Large intestine (tissue), 3 donors: ENCODE results near the gene NUCB1. TPM values are rescaled to one million over a fixed set of nuclear protein-coding genes. Genes with fewer than 3 reads are reported as not detected.

Experiments
- DNase-seq, 2 donors: peaks; one replicate each; pipeline versions ENCODE4 v3.0.0 to v3.0.0-alpha.2; 2013
- H3K27ac ChIP-seq: one replicate; pipeline ENCODE4 v1.5.1; 2013; ENCODE audit warnings: low read length
- H3K27me3 ChIP-seq: 2 replicates; pipeline ENCODE4 v1.6.1; 2013; ENCODE audit warnings: low read length; ENCODE audit not compliant: control insufficient read depth, insufficient read depth
- H3K36me3 ChIP-seq: 2 replicates; pipeline ENCODE4 v1.6.1; 2013; ENCODE audit warnings: low read length; ENCODE audit not compliant: control insufficient read depth, insufficient read depth
- H3K4me1 ChIP-seq: one replicate; pipeline ENCODE4 v1.6.1; 2013; ENCODE audit warnings: low read length; ENCODE audit not compliant: control insufficient read depth, insufficient read depth
- H3K4me3 ChIP-seq: one replicate; pipeline ENCODE4 v1.5.1; 2013; ENCODE audit warnings: low read length
- H3K9me3 ChIP-seq: one replicate; pipeline ENCODE4 v1.6.1; 2013; ENCODE audit warnings: mild to moderate bottlenecking, low read depth, low read length, moderate library complexity; ENCODE audit not compliant: control insufficient read depth
- WGBS: methylation state at CpG from one replicate; pipeline ENCODE4 v1.1.5; 2013; ENCODE audit warnings: low lambda C conversion rate; ENCODE audit not compliant: insufficient coverage; 5-methylcytosine and 5-hydroxymethylcytosine counted together
- polyA plus RNA-seq: library from polyadenylated mRNA; unstranded; fragments of 120-200 nt; gene quantifications from one replicate; pipeline ENCODE4 v1.2.1, GENCODE V29; 2013

Gene NUCB1
- polyA plus RNA-seq, 1 donor, result 237 TPM

DNA sequence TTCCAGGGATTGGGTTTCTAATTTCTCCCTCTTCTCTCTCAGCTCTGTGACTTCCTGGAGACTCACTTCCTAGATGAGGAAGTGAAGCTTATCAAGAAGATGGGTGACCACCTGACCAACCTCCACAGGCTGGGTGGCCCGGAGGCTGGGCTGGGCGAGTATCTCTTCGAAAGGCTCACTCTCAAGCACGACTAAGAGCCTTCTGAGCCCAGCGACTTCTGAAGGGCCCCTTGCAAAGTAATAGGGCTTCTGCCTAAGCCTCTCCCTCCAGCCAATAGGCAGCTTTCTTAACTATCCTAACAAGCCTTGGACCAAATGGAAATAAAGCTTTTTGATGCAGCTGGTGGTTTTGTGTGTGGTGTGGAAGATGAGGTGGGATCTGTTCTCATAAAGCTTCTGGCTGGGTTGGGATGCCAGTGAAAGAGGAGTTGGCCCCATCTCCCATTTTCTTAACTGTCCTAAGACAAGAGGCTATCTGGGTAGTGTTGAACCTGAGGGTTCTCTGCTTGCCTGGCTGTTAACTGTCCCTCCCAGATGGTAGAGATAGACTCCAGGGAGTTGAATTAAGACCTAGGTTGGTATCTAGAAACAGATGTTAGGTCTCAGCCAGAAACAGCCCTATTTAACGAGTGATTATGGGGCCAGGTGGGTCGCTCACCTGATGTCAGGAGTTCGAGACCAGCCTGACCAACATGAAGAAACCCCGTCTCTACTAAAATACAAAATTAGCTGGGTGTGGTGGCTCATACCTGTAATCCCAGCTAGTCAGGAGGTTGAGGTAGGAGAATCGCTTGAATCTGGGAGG, 66.6 kb downstream of the NUCB1 start:
- H3K4me1 ChIP-seq, result peaks cover 17% of the 10 kb centered on the region
- peaks cover 13% of the 10 kb centered on the region for H3K9me3 ChIP-seq
- H3K4me3 ChIP-seq, result peak overlapping the region; percentile 91
- no CpG with 5 or more reads among the region's 10 CpGs for WGBS
- peak overlapping the region; percentile 79 for H3K27ac ChIP-seq
- DNase-seq, result no peak
- no peaks in the 10 kb centered on the region for H3K27me3 ChIP-seq
- peaks cover 42% of the 10 kb centered on the region for H3K36me3 ChIP-seq

DNA sequence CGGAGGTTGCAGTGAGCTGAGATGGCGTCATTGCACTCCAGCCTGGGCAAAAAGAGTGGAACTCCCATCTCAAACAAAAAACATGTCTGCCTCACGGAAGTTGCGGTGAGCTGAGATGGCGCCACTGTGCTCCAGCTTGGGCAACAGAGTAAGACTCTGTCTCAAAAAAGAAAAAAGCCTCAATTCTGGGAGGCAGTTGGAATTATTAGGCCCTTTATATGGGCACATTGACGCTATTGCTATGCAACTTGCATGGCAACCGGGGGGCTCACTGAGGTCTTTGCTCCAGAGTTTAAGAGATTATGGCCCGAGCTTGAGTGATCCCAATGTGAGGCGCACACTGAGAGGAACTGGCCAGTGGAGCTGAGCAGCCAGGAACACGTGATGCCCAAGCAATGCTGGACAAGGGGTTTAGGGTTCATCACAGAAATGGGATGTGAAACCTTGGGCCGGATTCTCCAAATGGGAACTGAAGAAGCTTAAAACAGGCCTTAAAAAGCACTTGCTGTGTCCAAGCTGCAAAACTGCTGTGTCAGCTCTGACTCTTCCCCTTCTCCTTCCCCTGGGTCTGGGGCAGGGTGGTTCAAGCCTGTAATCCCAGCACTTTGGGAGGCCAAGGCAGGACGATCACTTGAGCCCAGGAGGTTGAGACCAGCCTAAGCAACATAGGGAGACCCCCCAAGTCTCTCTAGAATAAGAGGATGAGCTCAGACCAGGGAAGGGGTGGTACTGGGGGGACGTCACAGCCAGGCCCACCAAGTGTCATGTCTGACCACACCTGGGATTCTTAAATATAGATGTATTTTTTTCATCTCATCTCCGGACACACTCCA, 67.5 kb downstream of the NUCB1 start:
- peak; percentile 70 to 85 for DNase-seq
- Histone ChIP-seq H3K4me3 (peak overlapping the region; percentile 91), H3K36me3 (peaks cover 46% of the 10 kb centered on the region), H3K27me3 (no peaks in the 10 kb centered on the region), H3K27ac (peak overlapping the region; percentile 79), H3K4me1 (peaks cover 12% of the 10 kb centered on the region), H3K9me3 (peaks cover 13% of the 10 kb centered on the region)
- WGBS, result no CpG with 5 or more reads among the region's 14 CpGs

DNA sequence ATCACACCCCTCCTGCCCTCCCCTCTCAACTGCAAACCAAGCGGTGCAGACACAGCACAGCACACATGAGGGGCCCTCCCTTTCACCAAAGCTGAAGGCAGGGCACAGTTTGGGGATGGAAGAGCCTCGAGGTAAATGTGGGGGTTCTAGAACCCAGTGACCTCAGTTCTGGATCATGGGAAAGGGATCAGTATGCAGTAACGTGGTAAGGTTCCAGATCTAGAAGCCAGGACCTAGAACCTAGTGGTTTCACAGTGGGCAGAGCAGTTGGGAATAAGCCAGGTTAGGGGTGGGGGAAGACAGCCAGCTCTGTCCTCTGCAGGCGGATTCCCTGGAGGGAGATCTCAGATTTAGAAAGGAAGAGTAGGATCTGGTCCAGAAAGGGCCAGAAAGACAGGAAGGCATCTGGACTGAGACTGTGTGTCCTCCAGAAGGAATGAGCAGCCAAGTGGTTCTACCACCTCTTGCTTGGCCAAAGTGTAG, 68.1 kb downstream of the NUCB1 start:
- H3K27ac ChIP-seq, result peak overlapping the region; percentile 79
- H3K27me3 ChIP-seq, result no peaks in the 10 kb centered on the region
- H3K4me3 ChIP-seq, result no peak overlapping the region
- peaks cover 13% of the 10 kb centered on the region for H3K9me3 ChIP-seq
- H3K36me3 ChIP-seq, result peaks cover 52% of the 10 kb centered on the region
- WGBS, result no CpG with 5 or more reads among the region's 4 CpGs
- peak in 1 of 2 donors; percentile 44 for DNase-seq
- H3K4me1 ChIP-seq, result peaks cover 12% of the 10 kb centered on the region

GRCh38 chr19:48968813-48969218, 68.7 kb downstream of the NUCB1 start:
- H3K4me3 ChIP-seq, result no peak overlapping the region
- H3K27me3 ChIP-seq, result no peaks in the 10 kb centered on the region
- peaks cover 13% of the 10 kb centered on the region for H3K9me3 ChIP-seq
- WGBS, result no CpG with 5 or more reads among the region's 15 CpGs
- no peak for DNase-seq
- peaks cover 56% of the 10 kb centered on the region for H3K36me3 ChIP-seq
- H3K27ac ChIP-seq, result no peak overlapping the region
- H3K4me1 ChIP-seq, result peaks cover 11% of the 10 kb centered on the region

GRCh38 chr19:48969276-48970138, 69.4 kb downstream of the NUCB1 start:
- peaks cover 5% of the 10 kb centered on the region for H3K4me1 ChIP-seq
- H3K27ac ChIP-seq, result no peak overlapping the region
- WGBS, result no CpG with 5 or more reads among the region's 45 CpGs
- no peaks in the 10 kb centered on the region for H3K27me3 ChIP-seq
- DNase-seq, result no peak
- H3K9me3 ChIP-seq, result peaks cover 13% of the 10 kb centered on the region
- H3K4me3 ChIP-seq, result no peak overlapping the region
- H3K36me3 ChIP-seq, result peaks cover 63% of the 10 kb centered on the region

- DNase-seq, result no peak
- H3K4me1 ChIP-seq, result peaks cover 2% of the 10 kb centered on the region
- peaks cover 67% of the 10 kb centered on the region for H3K36me3 ChIP-seq
- 100% methylated on average over 4 of the region's 23 CpGs for WGBS
- H3K9me3 ChIP-seq, result peaks cover 10% of the 10 kb centered on the region
- no peak overlapping the region for H3K27ac ChIP-seq
- no peak overlapping the region for H3K4me3 ChIP-seq
- no peaks in the 10 kb centered on the region for H3K27me3 ChIP-seq
Measured at GRCh38 chr19:48970139-48970766, 70.1 kb downstream of the NUCB1 start.

DNA sequence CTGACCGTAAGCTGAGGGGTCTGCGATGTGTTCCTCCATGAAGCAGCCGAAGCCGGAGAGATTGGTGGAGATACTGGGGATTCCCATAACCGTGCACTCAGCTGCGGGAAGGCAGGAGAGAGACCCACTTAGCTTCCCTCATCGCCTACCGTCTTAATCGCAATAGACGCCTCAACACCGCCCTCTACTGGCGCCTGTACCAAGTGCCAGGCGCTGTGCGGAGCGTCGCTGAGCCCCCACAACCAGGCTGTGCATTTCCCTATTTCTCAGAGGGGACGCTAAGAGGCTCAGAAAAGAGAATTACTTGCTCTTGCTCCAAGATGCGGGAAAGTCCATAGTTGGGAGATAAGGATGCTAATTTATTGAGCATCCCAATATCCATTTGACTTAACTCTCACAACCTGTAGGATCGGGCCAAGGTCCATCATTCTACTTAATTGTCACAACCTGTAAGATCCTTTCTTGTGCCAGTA, 70.8 kb downstream of the NUCB1 start:
- Histone ChIP-seq H3K36me3 (peaks cover 64% of the 10 kb centered on the region), H3K27ac (no peak overlapping the region), H3K4me1 (peaks cover 2% of the 10 kb centered on the region), H3K4me3 (no peak overlapping the region), H3K27me3 (no peaks in the 10 kb centered on the region), H3K9me3 (peaks cover 10% of the 10 kb centered on the region)
- no CpG with 5 or more reads among the region's 19 CpGs for WGBS
- DNase-seq, result peak; percentile 76 to 79

Other genes with a start within 250 kb of the NUCB1 start
- 0.42 TPM for gene NTN5, start 227.3 kb upstream of the NUCB1 start, polyA plus RNA-seq
- 105 TPM for gene FUT2, start 204.3 kb upstream of the NUCB1 start, polyA plus RNA-seq
- gene MAMSTR, start 180.6 kb upstream of the NUCB1 start, polyA plus RNA-seq, result 4.1 TPM
- 6.9 TPM for gene RASIP1, start 159.7 kb upstream of the NUCB1 start, polyA plus RNA-seq
- gene IZUMO1, start 153.4 kb upstream of the NUCB1 start, polyA plus RNA-seq, result 0.40 TPM
- 1.3 TPM for gene FUT1, start 147.7 kb upstream of the NUCB1 start, polyA plus RNA-seq
- not detected for gene FGF21, start 144.8 kb upstream of the NUCB1 start, polyA plus RNA-seq
- 76.4 TPM for gene BCAT2, start 89.3 kb upstream of the NUCB1 start, polyA plus RNA-seq
- gene HSD17B14, start 63.8 kb upstream of the NUCB1 start, polyA plus RNA-seq, result 78.1 TPM
- 14.5 TPM for gene PLEKHA4, start 31.7 kb upstream of the NUCB1 start, polyA plus RNA-seq
- 80.5 TPM for gene PPP1R15A, start 27.9 kb upstream of the NUCB1 start, polyA plus RNA-seq
- 0.28 TPM for gene TULP2, start 1.6 kb upstream of the NUCB1 start, polyA plus RNA-seq
- 5.2 TPM for gene DHDH, start 33.4 kb downstream of the NUCB1 start, polyA plus RNA-seq
- gene BAX, start 54.6 kb downstream of the NUCB1 start, polyA plus RNA-seq, result 129 TPM
- 6,937 TPM for gene FTL, start 65.0 kb downstream of the NUCB1 start, polyA plus RNA-seq
- gene GYS1, start 93.0 kb downstream of the NUCB1 start, polyA plus RNA-seq, result 39.1 TPM
- gene RUVBL2, start 93.6 kb downstream of the NUCB1 start, polyA plus RNA-seq, result 65.0 TPM
- not detected for gene LHB, start 116.8 kb downstream of the NUCB1 start, polyA plus RNA-seq
- gene CGB3, start 124.0 kb downstream of the NUCB1 start, polyA plus RNA-seq, result not detected
- gene CGB2, start 131.6 kb downstream of the NUCB1 start, polyA plus RNA-seq, result not detected
- gene CGB1, start 136.6 kb downstream of the NUCB1 start, polyA plus RNA-seq, result not detected
- not detected for gene CGB5, start 143.5 kb downstream of the NUCB1 start, polyA plus RNA-seq
- not detected for gene CGB8, start 148.8 kb downstream of the NUCB1 start, polyA plus RNA-seq
- 0.06 TPM for gene CGB7, start 157.4 kb downstream of the NUCB1 start, polyA plus RNA-seq
- gene NTF4, start 164.5 kb downstream of the NUCB1 start, polyA plus RNA-seq, result 0.16 TPM
- 0.01 TPM for gene KCNA7, start 172.4 kb downstream of the NUCB1 start, polyA plus RNA-seq
- gene SNRNP70, start 185.1 kb downstream of the NUCB1 start, polyA plus RNA-seq, result 295 TPM
- 7.8 TPM for gene LIN7B, start 214.1 kb downstream of the NUCB1 start, polyA plus RNA-seq
- 1.4 TPM for gene C19orf73, start 218.8 kb downstream of the NUCB1 start, polyA plus RNA-seq
- 5.9 TPM for gene PPFIA3, start 219.2 kb downstream of the NUCB1 start, polyA plus RNA-seq